Testis (tissue), 2 donors: ENCODE measurements around the gene PDCD11.

Experiments
- POLR2A ChIP-seq: fragments of 450-650 bp; IDR thresholded peaks from one replicate; pipeline ENCODE4 v1.6.1; 2017; ENCODE audit warnings: antibody characterized with exemption, mild to moderate bottlenecking, moderate library complexity
- TF ChIP-seq, protein P1 (sequence below), 3 experiments: fragments of 450-650 bp in 2 of 3; fragments of 200-600 bp in 1 of 3; sonication (generic) in 1 of 3; IDR thresholded peaks; one replicate each; pipeline ENCODE4 v1.5.1; 2016 to 2019; ENCODE audit warnings: antibody characterized with exemption in 3 of 3, mild to moderate bottlenecking in 2 of 3, moderate library complexity in 1 of 3

DNA sequence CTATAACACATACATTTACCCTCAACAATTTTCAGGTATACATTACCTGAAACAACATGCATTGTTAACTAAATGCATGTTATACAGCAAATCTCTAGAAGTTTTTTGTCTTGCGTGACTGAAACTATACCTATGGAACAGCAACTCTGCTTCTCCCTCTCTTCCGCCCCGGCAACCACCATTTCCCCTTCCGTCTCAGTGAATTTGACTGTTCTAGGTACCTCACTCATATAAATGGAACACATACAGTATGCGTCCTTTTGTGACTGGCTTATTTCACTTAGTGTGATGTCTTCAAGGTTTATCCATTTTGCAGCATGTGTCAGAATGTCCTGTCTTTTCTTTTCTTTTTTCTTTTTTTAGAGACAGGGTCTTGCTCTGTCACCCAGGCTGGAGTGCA lies 33.2 kb downstream of the PDCD11 start:
- TF ChIP-seq POLR2A: no peak
- TF ChIP-seq, protein P1, sequence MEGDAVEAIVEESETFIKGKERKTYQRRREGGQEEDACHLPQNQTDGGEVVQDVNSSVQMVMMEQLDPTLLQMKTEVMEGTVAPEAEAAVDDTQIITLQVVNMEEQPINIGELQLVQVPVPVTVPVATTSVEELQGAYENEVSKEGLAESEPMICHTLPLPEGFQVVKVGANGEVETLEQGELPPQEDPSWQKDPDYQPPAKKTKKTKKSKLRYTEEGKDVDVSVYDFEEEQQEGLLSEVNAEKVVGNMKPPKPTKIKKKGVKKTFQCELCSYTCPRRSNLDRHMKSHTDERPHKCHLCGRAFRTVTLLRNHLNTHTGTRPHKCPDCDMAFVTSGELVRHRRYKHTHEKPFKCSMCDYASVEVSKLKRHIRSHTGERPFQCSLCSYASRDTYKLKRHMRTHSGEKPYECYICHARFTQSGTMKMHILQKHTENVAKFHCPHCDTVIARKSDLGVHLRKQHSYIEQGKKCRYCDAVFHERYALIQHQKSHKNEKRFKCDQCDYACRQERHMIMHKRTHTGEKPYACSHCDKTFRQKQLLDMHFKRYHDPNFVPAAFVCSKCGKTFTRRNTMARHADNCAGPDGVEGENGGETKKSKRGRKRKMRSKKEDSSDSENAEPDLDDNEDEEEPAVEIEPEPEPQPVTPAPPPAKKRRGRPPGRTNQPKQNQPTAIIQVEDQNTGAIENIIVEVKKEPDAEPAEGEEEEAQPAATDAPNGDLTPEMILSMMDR (IDR thresholded peaks at IDR 0.05): no peak
